IMR-90 (cell line): ENCODE measurements around the gene ASCL5. TPM values are rescaled to one million over a fixed set of nuclear protein-coding genes. Genes with fewer than 3 reads are reported as not detected.

Experiments
- ATAC-seq: fragments of 200-7000 bp; cut with Tn5 transposase; 2 replicates; pipeline ENCODE4 v1.9.1; 2020; ENCODE audit warnings: low read depth, mild to moderate bottlenecking, moderate library complexity
- BruUV-seq: library from RNA; stranded (reverse); fragments of 400-500 nt; replicated peaks from 2 replicates; lab custom pipeline; 2021; lab: Mats Ljungman, UMichigan
- CTCF ChIA-PET: fragments of 300-600 bp; formaldehyde crosslinking; extraction: SDS; loops from one replicate; lab custom pipeline; 2021; ENCODE audit warnings: antibody characterized with exemption; lab: Yijun Ruan, JAX
- POLR2A ChIA-PET: fragments of 300-600 bp; sonication (Branson Sonifier 250); formaldehyde crosslinking; loops from one replicate; lab custom pipeline; 2022; ENCODE audit warnings: antibody characterized with exemption; ENCODE audit not compliant: unreplicated experiment; lab: Charles Lee
- DNase-seq: peaks from one replicate; pipeline ENCODE4 v3.0.0; 2013
- H2AFZ ChIP-seq: replicated peaks from 2 replicates; pipeline ENCODE3; 2013; ENCODE audit warnings: low read length, mild to moderate bottlenecking; ENCODE audit not compliant: poor library complexity
- H2AK5ac ChIP-seq: 2 replicates; pipeline ENCODE4 v1.6.1; 2013; ENCODE audit warnings: low read depth, low read length, inconsistent platforms
- H2AK9ac ChIP-seq: replicated peaks from 2 replicates; pipeline ENCODE3; 2013; ENCODE audit warnings: mild to moderate bottlenecking, low read depth, low read length, moderate library complexity; ENCODE audit not compliant: poor library complexity
- H2BK120ac ChIP-seq: 2 replicates; pipeline ENCODE4 v1.6.1; 2013; ENCODE audit warnings: low read depth, low read length, inconsistent platforms
- H2BK15ac ChIP-seq: 3 replicates; pipeline ENCODE4 v1.6.1; 2013; ENCODE audit warnings: low read depth, low read length, inconsistent platforms
- H2BK20ac ChIP-seq: 2 replicates; pipeline ENCODE4 v1.6.1; 2013; ENCODE audit warnings: low read depth, mild to moderate bottlenecking, inconsistent platforms, low read length, moderate library complexity
- H2BK5ac ChIP-seq: 2 replicates; pipeline ENCODE4 v1.6.1; 2013; ENCODE audit warnings: mild to moderate bottlenecking, low read depth, low read length, inconsistent platforms; ENCODE audit not compliant: poor library complexity, severe bottlenecking
- H3K14ac ChIP-seq: replicated peaks from 2 replicates; pipeline ENCODE4 v1.6.1; 2013; ENCODE audit warnings: low read depth, low read length, inconsistent platforms
- H3K18ac ChIP-seq: 2 replicates; pipeline ENCODE4 v1.6.1; 2013; ENCODE audit warnings: low read depth, low read length, control low read depth
- H3K23ac ChIP-seq: 2 replicates; pipeline ENCODE4 v1.6.1; 2013; ENCODE audit warnings: low read depth, low read length, inconsistent platforms
- H3K27ac ChIP-seq: 2 replicates; pipeline ENCODE4 v1.5.1; 2013; ENCODE audit warnings: mild to moderate bottlenecking, control low read depth, low read length; ENCODE audit not compliant: insufficient read depth
- H3K27me3 ChIP-seq: 2 replicates; pipeline ENCODE4 v1.6.1; 2013; ENCODE audit warnings: low read length; ENCODE audit not compliant: control insufficient read depth, insufficient read depth
- H3K36me3 ChIP-seq: 2 replicates; pipeline ENCODE4 v1.6.1; 2013; ENCODE audit warnings: low read length, mixed read lengths; ENCODE audit not compliant: control insufficient read depth, insufficient read depth
- H3K4ac ChIP-seq: 2 replicates; pipeline ENCODE4 v1.6.1; 2013; ENCODE audit warnings: low read depth, low read length, inconsistent platforms
- H3K4me1 ChIP-seq: 2 replicates; pipeline ENCODE4 v1.6.1; 2013; ENCODE audit warnings: low read length, mixed read lengths; ENCODE audit not compliant: control insufficient read depth, insufficient read depth
- H3K4me2 ChIP-seq: 2 replicates; pipeline ENCODE4 v1.6.1; 2013; ENCODE audit warnings: low read depth, mild to moderate bottlenecking, control low read depth, low read length, moderate library complexity
- H3K4me3 ChIP-seq: 2 replicates; pipeline ENCODE4 v1.5.1; 2013; ENCODE audit warnings: low read depth, mild to moderate bottlenecking, control low read depth, low read length, moderate library complexity; ENCODE audit not compliant: insufficient read depth
- H3K56ac ChIP-seq: 2 replicates; pipeline ENCODE4 v1.6.1; 2013; ENCODE audit warnings: low read length, inconsistent platforms; ENCODE audit not compliant: insufficient read depth; ENCODE audit errors: extremely low read depth
- H3K79me1 ChIP-seq, 2 experiments: 2 replicates each; pipeline ENCODE4 v1.6.1; 2013; ENCODE audit warnings: low read length in 2 of 2, inconsistent platforms in 1 of 2, low read depth in 1 of 2
- H3K9ac ChIP-seq: 2 replicates; pipeline ENCODE4 v1.6.1; 2013; ENCODE audit warnings: low read depth, low read length, control low read depth
- H3K9me1 ChIP-seq: 2 replicates; pipeline ENCODE4 v1.6.1; 2013; ENCODE audit warnings: low read length, inconsistent platforms; ENCODE audit not compliant: insufficient read depth
- H3K9me3 ChIP-seq: 2 replicates; pipeline ENCODE4 v1.6.1; 2013; ENCODE audit warnings: low read length; ENCODE audit not compliant: control insufficient read depth, insufficient read depth
- H4K20me1 ChIP-seq: 2 replicates; pipeline ENCODE4 v1.6.1; 2013; ENCODE audit warnings: low read length, inconsistent platforms; ENCODE audit not compliant: insufficient read depth
- H4K5ac ChIP-seq: 2 replicates; pipeline ENCODE4 v1.6.1; 2013; ENCODE audit warnings: mild to moderate bottlenecking, low read depth, low read length, control low read depth
- H4K8ac ChIP-seq, 2 experiments: 2 replicates each; pipeline ENCODE4 v1.6.1; 2013; ENCODE audit warnings: low read depth in 2 of 2, low read length in 2 of 2, control low read depth in 1 of 2, inconsistent platforms in 1 of 2
- H4K91ac ChIP-seq: 2 replicates; pipeline ENCODE4 v1.6.1; 2013; ENCODE audit warnings: low read depth, low read length, inconsistent platforms; ENCODE audit not compliant: insufficient read depth
- BHLHE40 ChIP-seq: fragments of 150-350 bp; IDR thresholded peaks from 2 replicates; pipeline ENCODE4 v1.6.1; 2016; ENCODE audit warnings: mild to moderate bottlenecking, low read depth, low read length
- WGBS, 2 experiments: methylation state at CpG; one replicate each; pipeline versions ENCODE4 v1.1.5 to v1.1.7; 2013; ENCODE audit warnings: missing lambda C conversion rate in 2 of 2; ENCODE audit not compliant: insufficient read length in 1 of 2; ENCODE audit errors: extremely low coverage in 2 of 2; 5-methylcytosine and 5-hydroxymethylcytosine counted together
- dilution Hi-C: fragments of 300-500 bp; cut with HindIII; formaldehyde crosslinking; loops from one replicate; pipeline ENCODE4 v1.14.3; 2018; ENCODE audit warnings: low sequenced_read_pairs; ENCODE audit not compliant: unreplicated experiment
- in situ Hi-C: fragments of 300-500 bp; cut with MboI; formaldehyde crosslinking; loops from 3 replicates; pipeline ENCODE4 v1.14.3; 2019; ENCODE audit warnings: low sequenced_read_pairs, inconsistent platforms, mixed read lengths
- intact Hi-C: fragments of 100-400 bp; cut with micrococcal nuclease; formaldehyde crosslinking; loops from 2 replicates; pipeline ENCODE4 v1.10.0; 2022
- polyA plus RNA-seq, 3 experiments: library from polyadenylated mRNA; depleted of rRNA; stranded (reverse); fragments of >200 nt; gene quantifications; 2 replicates each; pipeline ENCODE4 v1.2.3, GENCODE V29; 2012; ENCODE audit warnings: low replicate concordance in 1 of 3
- total RNA-seq: library from RNA; depleted of rRNA; stranded (reverse); fragments of >200 nt; gene quantifications from 2 replicates; pipeline ENCODE4 v1.2.3, GENCODE V29; 2012

The ASCL5 gene
- total and polyA plus RNA-seq, 2 of the 4 experiments (the other 2 are of a cell fraction), result not detected

GRCh38 chr1:201167041-201167991, 40.3 kb upstream of the ASCL5 start:
- no peak overlapping the region for H3K23ac ChIP-seq
- H2AK9ac ChIP-seq, result no peak overlapping the region
- H3K79me1 ChIP-seq, result no peaks in the 10 kb centered on the region
- no peak overlapping the region for H4K5ac ChIP-seq
- dilution Hi-C loops, result no loop called here
- H2BK5ac ChIP-seq, result no peak overlapping the region
- H3K18ac ChIP-seq, result no peak overlapping the region
- no peak overlapping the region for H3K14ac ChIP-seq
- H2AK5ac ChIP-seq, result no peak overlapping the region
- in situ Hi-C loops, result no loop called here
- ATAC-seq, result no peak
- DNase-seq, result no peak
- no peak overlapping the region for H4K8ac ChIP-seq
- no peak overlapping the region for H4K91ac ChIP-seq
- no peak overlapping the region for H3K4ac ChIP-seq
- H3K4me1 ChIP-seq, result 0 out of 2 replicates have a peak, but pooled peaks cover 2% of the 10 kb centered on the region
- no peak overlapping the region for H2AFZ ChIP-seq
- POLR2A ChIA-PET, result no interaction called here
- no peak overlapping the region for H3K4me2 ChIP-seq
- H2BK15ac ChIP-seq, result no peak overlapping the region
- H3K27me3 ChIP-seq, result peaks cover 18% of the 10 kb centered on the region
- H2BK120ac ChIP-seq, result no peak overlapping the region
- H3K9me1 ChIP-seq, result peaks cover 3% of the 10 kb centered on the region
- H3K36me3 ChIP-seq, result no peaks in the 10 kb centered on the region
- H3K4me3 ChIP-seq, result no peak overlapping the region
- CTCF ChIA-PET, result interaction anchor here (2.1 kb wide), 1 partner anchor 13 kb away, joined by 4 read pairs; the partner anchor contains the start of gene TMEM9
- H4K20me1 ChIP-seq, result no peaks in the 10 kb centered on the region
- H2BK20ac ChIP-seq, result no peak overlapping the region
- H3K9ac ChIP-seq, result no peak overlapping the region
- intact Hi-C loops, result no loop called here
- no peak for TF ChIP-seq BHLHE40
- H3K56ac ChIP-seq, result no peak overlapping the region
- H3K27ac ChIP-seq, result no peak overlapping the region
- no CpG with 5 or more reads among the region's 13 CpGs for whole genome bisulfite sequencing, 2 experiments
- H3K9me3 ChIP-seq, result no peaks in the 10 kb centered on the region
- no TSS peak for BruUV-seq
